GM13977 (cell line): ENCODE measurements around the gene RALGAPA2.

Experiments
- DNase-seq: peaks from one replicate; pipeline ENCODE4 v3.0.0; 2012; ENCODE audit warnings: low spot score
- in situ Hi-C: fragments of 300-500 bp; cut with MboI; formaldehyde crosslinking; loops from one replicate; pipeline ENCODE4 v1.12.0; 2022; ENCODE audit warnings: low sequenced_read_pairs, low pct_unique_long_range_greater_than_20kb, mixed read lengths, inconsistent platforms; ENCODE audit not compliant: unreplicated experiment
- TF ChIP-seq, protein P1 (sequence below): IDR thresholded peaks from 2 replicates; pipeline ENCODE4 v1.5.1; 2012; ENCODE audit warnings: mild to moderate bottlenecking, control low read depth; ENCODE audit not compliant: insufficient read depth; ENCODE audit errors: extremely low read depth, missing control alignments

RALGAPA2 gene

DNA sequence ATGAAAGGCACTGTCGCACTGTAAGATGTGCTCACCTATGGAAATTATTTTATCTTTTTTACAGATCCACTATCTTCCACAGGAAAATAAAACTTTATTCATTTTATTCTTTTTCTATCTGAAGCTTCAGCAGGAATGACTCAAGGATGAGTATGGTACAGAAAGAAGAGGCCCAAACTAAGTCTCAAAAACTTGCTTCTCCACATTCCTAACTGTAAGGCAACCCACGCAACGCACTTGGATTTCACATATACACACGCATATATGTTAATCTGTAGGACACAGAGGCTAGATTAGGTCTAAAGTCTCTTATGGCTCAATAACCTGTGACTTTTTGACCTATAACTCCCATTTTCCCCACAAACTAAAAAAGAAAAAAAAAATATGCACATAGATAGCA is 81.9 kb downstream of the RALGAPA2 start:
- no peak for DNase-seq
- TF ChIP-seq, protein P1, sequence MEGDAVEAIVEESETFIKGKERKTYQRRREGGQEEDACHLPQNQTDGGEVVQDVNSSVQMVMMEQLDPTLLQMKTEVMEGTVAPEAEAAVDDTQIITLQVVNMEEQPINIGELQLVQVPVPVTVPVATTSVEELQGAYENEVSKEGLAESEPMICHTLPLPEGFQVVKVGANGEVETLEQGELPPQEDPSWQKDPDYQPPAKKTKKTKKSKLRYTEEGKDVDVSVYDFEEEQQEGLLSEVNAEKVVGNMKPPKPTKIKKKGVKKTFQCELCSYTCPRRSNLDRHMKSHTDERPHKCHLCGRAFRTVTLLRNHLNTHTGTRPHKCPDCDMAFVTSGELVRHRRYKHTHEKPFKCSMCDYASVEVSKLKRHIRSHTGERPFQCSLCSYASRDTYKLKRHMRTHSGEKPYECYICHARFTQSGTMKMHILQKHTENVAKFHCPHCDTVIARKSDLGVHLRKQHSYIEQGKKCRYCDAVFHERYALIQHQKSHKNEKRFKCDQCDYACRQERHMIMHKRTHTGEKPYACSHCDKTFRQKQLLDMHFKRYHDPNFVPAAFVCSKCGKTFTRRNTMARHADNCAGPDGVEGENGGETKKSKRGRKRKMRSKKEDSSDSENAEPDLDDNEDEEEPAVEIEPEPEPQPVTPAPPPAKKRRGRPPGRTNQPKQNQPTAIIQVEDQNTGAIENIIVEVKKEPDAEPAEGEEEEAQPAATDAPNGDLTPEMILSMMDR, result no peak
- in situ Hi-C loops, result no loop called here

GRCh38 chr20:20629556-20630188 is 82.8 kb downstream of the RALGAPA2 start:
- TF ChIP-seq, protein P1, result no peak
- in situ Hi-C loops, result no loop called here
- DNase-seq, result no peak

GRCh38 chr20:20628314-20628713 is 84.1 kb downstream of the RALGAPA2 start:
- DNase-seq, result no peak
- in situ Hi-C loops, result no loop called here
- TF ChIP-seq, protein P1, result no peak

DNA sequence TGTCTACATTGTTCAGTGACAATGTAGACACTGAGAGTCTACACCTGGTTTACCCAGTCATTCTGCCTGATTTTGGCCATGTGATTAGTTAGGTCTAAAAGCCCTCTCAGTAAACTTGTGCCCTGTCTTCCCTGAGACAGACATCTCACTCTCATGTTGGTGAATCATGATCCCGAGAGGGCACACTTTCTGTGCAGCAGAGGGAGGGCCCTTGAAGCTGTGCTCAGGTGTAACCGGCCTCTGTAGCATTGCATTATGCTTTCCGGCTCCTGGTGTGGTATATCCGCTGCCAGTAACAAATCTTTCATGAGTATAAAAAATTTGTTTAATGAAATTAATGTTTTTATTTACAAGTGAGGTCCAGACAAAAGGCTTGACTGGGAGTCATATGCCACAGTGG is 85.0 kb downstream of the RALGAPA2 start:
- TF ChIP-seq, protein P1, result no peak
- no peak for DNase-seq
- in situ Hi-C loops, result no loop called here

- TF ChIP-seq, protein P1, result no peak
- no peak for DNase-seq
- in situ Hi-C loops, result no loop called here
Observed at GRCh38 chr20:20624914-20625313, 87.5 kb downstream of the RALGAPA2 start.

DNA sequence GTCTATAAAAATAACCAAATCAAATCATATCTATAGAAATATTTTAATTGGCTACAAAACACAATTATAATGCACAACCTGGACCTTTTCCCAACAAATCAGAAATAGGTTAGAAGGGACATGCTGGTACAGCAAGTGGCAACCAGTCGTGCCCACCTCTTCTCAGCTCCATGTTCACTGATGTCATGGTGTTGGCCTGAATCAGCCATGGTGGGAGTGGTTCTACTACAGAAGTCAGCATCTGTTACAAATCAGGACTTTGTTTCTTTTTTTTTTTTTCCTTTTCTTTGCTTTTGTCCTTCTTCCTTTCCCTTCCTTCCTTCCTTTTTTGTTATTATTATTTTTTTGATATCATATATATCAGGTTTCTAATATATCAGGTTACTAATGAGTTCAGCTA is 91.2 kb downstream of the RALGAPA2 start:
- TF ChIP-seq, protein P1, result no peak
- DNase-seq, result no peak
- in situ Hi-C loops, result no loop called here
